Activated naive CD8-positive, alpha-beta T cell treated with anti-CD3 and anti-CD28 coated beads, Interleukin-2, amount 50 U/mL, for 24 hours (primary cell): ENCODE data around the gene TTLL9.
A peak's percentile ranks its signal among the peaks of the same experiment; 100 is the strongest.

ENCODE experiments used
- ATAC-seq: fragments of 150-1000 bp; cut with Tn5 transposase; one replicate; pipeline ENCODE4 v1.10.0; 2021
- DNase-seq: peaks from one replicate; pipeline ENCODE4 v3.0.0; 2021
- H3K27ac Mint-ChIP-seq: one replicate; pipeline ENCODE4 v1.8.0; 2021; ENCODE audit warnings: mild to moderate bottlenecking, mixed read lengths
- H3K27me3 Mint-ChIP-seq: one replicate; pipeline ENCODE4 v1.8.0; 2021; ENCODE audit warnings: mixed read lengths
- H3K36me3 Mint-ChIP-seq: one replicate; pipeline ENCODE4 v1.8.0; 2021; ENCODE audit warnings: low read depth, mixed read lengths
- H3K4me1 Mint-ChIP-seq: one replicate; pipeline ENCODE4 v1.8.0; 2021; ENCODE audit warnings: mixed read lengths
- H3K4me3 Mint-ChIP-seq: one replicate; pipeline ENCODE4 v1.8.0; 2021; ENCODE audit warnings: mild to moderate bottlenecking, moderate library complexity, mixed read lengths
- H3K9me3 Mint-ChIP-seq: one replicate; pipeline ENCODE4 v1.8.0; 2021; ENCODE audit warnings: mixed read lengths

The TTLL9 gene

DNA sequence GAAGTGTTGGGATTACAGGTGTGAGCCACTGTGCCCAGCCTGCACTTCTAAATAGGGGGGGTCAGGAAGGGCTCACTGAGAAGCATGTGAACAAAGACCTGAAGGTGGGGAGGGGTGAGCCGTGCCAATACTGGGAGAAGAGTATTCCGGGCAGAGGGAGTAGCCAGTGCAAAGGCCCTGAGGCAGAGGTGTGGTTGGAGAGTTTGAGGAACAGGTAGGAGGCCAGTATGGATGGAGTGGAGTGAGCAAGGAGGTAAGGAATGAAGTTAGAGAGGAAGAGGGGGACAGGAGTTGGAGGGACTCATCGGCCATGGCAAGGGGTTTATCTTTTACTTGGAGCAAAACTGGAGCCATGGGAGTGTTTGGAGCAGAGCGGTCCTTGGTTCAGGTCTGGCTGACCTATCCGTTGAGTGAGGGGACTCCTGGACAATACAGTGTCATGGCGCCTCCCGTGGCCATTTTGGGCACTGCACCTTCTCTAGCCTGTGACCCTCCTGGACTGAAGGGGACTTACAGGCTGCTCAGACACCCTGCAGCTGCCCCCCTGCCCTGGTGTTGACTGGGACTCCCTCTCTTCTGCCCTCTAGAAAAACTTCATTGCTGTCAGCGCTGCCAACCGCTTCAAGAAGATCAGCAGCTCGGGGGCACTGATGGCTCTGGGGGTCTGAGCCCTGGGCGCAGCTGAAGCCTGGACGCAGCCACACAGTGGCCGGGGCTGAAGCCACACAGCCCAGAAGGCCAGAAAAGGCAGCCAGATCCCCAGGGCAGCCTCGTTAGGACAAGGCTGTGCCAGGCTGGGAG is 37.1 kb upstream of the TTLL9 start:
- DNase-seq (peak; percentile 77), ATAC-seq (no peak)
- Mint-ChIP-seq H3K27ac (no peak overlapping the region), H3K4me3 (no peak overlapping the region), H3K9me3 (no peaks in the 10 kb centered on the region), H3K4me1 (peaks cover 7% of the 10 kb centered on the region), H3K36me3 (no peaks in the 10 kb centered on the region), H3K27me3 (no peaks in the 10 kb centered on the region)

DNA sequence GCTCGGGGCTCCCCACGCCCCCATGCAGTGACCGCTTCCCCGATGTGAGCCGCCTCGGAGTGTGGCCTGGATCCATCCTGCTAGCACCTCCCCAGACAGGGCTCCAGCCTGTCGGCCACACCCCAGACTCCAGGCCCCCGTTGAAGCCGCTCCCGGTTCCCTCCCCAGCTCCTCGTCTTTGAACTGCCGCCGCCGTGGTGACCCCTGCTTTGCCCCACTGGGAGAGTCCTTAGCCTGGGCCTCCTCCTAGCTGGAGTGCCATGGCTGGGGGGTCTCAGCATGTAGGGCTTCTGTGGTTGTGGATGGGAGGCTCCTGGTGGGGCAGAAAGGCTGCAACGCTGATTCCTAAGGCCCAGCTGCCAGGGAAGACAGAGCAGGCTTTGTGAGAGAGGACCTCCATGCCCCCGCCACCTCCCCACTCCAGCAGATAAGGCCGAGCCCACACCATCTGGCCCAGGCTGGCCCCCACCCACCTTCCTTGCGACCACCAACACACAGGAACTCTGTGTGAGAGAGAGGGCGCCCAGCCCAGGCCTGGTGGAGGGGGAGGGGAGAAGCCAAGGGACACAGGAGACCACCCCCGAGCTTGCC is 36.4 kb upstream of the TTLL9 start:
- H3K36me3 Mint-ChIP-seq, result no peaks in the 10 kb centered on the region
- ATAC-seq (no peak), DNase-seq (no peak)
- H3K27ac Mint-ChIP-seq, result no peak overlapping the region
- no peaks in the 10 kb centered on the region for H3K27me3 Mint-ChIP-seq
- H3K9me3 Mint-ChIP-seq, result no peaks in the 10 kb centered on the region
- no peak overlapping the region for H3K4me3 Mint-ChIP-seq
- peaks cover 7% of the 10 kb centered on the region for H3K4me1 Mint-ChIP-seq

DNA sequence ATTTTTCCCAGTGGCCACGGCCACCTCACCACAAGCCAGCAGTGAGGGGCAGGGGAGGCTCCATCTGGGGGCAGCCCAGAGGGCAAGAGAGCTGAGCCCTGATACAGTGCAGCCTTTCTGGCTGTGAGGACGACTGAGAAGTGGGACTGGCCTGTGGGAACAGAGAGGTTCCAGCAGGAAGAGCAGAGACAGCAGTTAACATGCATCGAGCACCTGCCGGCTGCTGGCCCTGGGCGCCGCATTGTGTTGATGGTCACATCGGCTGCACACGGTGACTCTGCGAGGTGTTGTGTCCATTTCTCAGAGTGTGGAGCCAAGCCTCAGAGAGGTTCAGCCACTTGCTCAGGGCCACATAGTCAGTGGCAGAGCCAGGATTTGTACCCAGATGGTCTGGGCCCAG is 34.9 kb upstream of the TTLL9 start:
- Mint-ChIP-seq H3K4me3 (no peak overlapping the region), H3K27me3 (no peaks in the 10 kb centered on the region), H3K9me3 (no peaks in the 10 kb centered on the region), H3K27ac (no peak overlapping the region), H3K36me3 (no peaks in the 10 kb centered on the region), H3K4me1 (peaks cover 7% of the 10 kb centered on the region)
- DNase-seq (no peak), ATAC-seq (no peak)

DNA sequence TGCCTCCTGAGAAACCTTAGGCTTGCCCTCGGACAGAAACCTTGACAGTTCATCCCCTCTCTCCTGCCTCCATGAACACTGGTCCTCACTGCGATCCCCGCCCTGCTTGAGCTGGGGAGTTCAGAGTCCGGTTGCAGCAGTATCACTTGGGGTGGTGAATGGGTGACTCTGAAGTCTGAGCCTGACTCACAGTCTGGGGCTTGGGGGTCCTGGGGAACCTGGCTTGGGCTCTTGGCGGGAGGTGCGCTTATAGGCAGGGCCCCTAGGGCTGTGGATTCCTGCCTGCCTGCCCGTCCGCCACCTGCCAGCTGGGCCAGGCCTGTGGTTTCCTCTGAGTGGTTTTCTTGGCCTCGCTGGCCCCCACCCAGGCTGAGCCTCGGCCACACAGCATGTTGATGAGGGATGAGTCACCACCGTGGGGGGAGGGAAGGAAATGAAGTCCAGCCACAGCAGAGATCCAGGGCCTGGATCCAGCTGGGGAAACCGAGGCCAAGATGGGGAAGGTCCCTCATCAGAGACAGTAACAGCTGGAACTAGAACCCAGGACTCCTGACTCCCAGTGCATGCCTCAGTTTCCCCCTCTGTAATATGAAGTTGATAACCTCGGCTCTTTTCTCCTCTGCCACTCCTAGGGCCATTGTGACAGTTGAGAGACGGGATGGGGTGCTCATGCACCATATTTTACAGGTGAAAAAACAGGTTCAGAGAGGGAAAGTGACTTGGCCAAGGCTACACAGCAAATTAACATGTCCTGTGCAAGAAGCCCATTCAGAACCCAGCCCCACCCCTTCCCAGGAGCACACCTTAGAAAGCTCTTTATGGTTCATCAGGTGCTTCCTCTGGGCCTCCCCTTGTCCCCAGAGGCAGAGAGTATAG is 34.2 kb upstream of the TTLL9 start:
- Mint-ChIP-seq H3K9me3 (no peaks in the 10 kb centered on the region), H3K27ac (no peak overlapping the region), H3K4me3 (no peak overlapping the region), H3K4me1 (peaks cover 7% of the 10 kb centered on the region), H3K36me3 (no peaks in the 10 kb centered on the region), H3K27me3 (no peaks in the 10 kb centered on the region)
- peak; percentile 64 for ATAC-seq
- DNase-seq, result peak; percentile 51

DNA sequence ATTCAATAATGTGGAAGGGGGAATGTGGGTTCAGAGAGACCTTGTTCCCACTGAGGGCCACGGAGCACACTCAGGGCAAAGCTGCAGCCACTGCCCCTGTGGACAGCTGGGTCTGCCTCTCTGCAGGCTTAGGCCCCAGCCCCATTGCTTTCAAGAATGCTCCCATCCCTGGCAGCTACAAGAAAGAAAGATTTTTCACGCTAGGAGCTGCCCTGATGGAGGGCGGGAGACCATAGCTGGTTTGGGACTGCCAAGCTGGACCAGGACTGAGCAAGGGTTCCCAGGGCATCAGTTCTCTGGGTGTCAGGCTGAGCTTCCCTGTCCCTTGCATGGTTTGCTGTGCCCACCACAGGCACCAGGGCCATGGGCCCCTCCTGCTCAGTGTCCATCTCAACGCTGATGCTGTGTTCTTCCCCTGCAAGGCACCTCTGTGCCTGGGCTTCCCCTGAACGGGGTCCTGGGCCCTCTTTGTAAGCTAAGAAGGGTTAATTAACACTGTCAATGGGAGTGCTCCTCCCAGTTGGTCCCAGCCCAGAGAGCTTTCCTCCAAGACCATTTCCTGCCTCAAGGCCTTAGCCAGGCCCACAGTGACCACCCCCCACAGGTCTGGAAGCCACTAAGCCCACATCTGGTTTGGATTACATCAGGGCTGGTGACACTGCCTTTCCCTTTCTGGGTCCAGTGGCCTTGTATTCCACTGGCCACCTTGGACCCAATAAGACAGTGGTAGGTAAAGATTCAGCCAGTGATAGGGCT is 33.4 kb upstream of the TTLL9 start:
- H3K4me3 Mint-ChIP-seq, result no peak overlapping the region
- H3K9me3 Mint-ChIP-seq, result no peaks in the 10 kb centered on the region
- H3K36me3 Mint-ChIP-seq, result no peaks in the 10 kb centered on the region
- peaks cover 7% of the 10 kb centered on the region for H3K4me1 Mint-ChIP-seq
- H3K27ac Mint-ChIP-seq, result no peak overlapping the region
- H3K27me3 Mint-ChIP-seq, result no peaks in the 10 kb centered on the region
- ATAC-seq, result no peak
- DNase-seq, result no peak

DNA sequence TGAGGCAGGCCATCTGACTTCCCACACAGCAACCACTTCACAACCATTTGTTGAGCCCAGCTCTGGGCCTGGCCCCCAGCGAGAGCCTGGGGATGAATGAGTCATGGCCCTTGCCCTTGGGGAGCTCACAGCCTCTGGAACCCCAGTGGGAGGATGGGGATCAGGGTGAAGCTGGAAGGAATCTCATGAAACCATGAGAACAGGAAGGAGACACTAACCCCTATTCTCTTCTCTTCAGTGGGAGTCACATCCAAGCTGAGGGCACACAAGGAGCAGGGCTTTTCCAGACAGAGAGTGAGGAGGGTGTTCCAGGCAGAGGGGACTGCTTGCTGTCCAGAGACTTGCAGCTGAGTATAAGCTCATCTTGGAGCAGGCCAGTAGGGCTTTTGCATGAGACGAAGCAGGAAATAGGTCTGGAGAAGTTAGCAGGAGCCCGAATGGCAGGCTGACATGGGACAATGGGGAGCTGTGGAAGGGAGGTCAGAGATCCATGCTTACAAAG is 32.5 kb upstream of the TTLL9 start:
- H3K27me3 Mint-ChIP-seq, result no peaks in the 10 kb centered on the region
- no peak for DNase-seq
- no peak overlapping the region for H3K27ac Mint-ChIP-seq
- H3K4me1 Mint-ChIP-seq, result peaks cover 7% of the 10 kb centered on the region
- H3K36me3 Mint-ChIP-seq, result no peaks in the 10 kb centered on the region
- ATAC-seq, result no peak
- no peak overlapping the region for H3K4me3 Mint-ChIP-seq
- H3K9me3 Mint-ChIP-seq, result no peaks in the 10 kb centered on the region

DNA sequence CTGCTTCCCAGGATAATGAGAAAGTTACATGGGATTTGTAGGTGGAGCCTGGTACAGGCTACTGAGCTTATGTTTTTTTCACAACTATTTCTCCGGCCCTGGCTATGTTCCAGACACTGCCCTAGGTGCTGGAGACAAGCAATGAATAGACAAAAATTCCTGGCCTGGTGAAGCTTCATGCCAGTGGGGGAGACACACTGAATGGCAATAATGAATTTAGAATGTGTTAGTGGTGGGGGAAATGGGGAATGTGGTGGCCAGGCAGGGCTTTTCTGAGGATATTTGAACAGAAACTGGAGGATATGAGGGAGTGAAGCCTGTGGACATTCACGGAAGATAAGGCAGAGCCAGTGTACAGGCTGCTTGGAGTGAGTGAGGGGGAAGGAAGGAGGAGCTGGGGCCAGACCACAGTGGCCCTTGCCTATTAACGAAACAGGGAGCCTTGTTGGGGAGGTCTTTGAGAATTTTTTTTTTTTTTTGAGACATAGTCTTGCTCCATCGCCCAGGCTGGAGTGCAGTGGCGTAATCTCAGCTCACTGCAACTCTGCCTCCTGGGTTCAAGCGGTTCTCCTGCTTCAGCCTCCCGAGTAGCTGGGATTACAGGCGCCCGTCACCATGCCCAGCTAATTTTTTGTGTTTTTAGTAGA is 31.7 kb upstream of the TTLL9 start:
- no peak overlapping the region for H3K4me3 Mint-ChIP-seq
- H3K27me3 Mint-ChIP-seq, result no peaks in the 10 kb centered on the region
- no peaks in the 10 kb centered on the region for H3K9me3 Mint-ChIP-seq
- DNase-seq (no peak), ATAC-seq (no peak)
- H3K36me3 Mint-ChIP-seq, result no peaks in the 10 kb centered on the region
- H3K27ac Mint-ChIP-seq, result no peak overlapping the region
- H3K4me1 Mint-ChIP-seq, result peaks cover 7% of the 10 kb centered on the region

DNA sequence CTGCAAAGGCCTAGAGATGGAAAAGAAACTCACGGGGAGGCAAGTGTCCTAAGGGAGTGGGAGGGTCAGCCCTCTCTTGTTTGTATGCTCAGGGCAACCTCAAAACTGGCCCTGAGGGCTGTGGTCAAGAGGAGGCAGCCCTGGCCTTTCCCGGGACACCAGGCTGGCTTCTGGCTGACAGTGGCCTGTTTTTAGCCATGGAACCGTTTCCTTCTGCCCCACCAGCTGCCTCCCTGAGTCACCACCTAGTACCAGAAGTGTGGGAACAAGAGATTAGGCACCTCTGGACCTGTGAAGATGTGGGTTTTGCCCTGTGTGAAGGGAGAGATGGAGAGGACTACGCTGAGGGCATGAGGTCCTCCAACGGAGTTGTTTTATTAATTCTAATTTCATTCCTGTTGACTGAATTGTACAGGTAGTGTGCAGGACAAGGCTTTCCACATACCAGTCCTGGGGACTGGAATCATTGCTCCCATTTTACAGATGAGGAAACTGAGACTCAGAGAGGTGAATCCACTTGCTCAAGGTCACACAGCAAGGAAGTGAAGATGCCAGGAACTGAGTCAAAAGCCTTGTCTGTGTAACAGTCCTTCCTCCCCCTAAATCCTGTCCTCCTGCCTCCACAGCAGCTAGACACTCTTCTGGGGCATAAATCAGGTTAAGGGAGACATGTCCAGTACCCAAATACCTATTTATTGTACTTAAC is 30.5 kb upstream of the TTLL9 start:
- no peaks in the 10 kb centered on the region for H3K27me3 Mint-ChIP-seq
- ATAC-seq (no peak), DNase-seq (no peak)
- H3K36me3 Mint-ChIP-seq, result no peaks in the 10 kb centered on the region
- H3K27ac Mint-ChIP-seq, result no peak overlapping the region
- H3K9me3 Mint-ChIP-seq, result no peaks in the 10 kb centered on the region
- H3K4me3 Mint-ChIP-seq, result no peak overlapping the region
- peaks cover 7% of the 10 kb centered on the region for H3K4me1 Mint-ChIP-seq

DNA sequence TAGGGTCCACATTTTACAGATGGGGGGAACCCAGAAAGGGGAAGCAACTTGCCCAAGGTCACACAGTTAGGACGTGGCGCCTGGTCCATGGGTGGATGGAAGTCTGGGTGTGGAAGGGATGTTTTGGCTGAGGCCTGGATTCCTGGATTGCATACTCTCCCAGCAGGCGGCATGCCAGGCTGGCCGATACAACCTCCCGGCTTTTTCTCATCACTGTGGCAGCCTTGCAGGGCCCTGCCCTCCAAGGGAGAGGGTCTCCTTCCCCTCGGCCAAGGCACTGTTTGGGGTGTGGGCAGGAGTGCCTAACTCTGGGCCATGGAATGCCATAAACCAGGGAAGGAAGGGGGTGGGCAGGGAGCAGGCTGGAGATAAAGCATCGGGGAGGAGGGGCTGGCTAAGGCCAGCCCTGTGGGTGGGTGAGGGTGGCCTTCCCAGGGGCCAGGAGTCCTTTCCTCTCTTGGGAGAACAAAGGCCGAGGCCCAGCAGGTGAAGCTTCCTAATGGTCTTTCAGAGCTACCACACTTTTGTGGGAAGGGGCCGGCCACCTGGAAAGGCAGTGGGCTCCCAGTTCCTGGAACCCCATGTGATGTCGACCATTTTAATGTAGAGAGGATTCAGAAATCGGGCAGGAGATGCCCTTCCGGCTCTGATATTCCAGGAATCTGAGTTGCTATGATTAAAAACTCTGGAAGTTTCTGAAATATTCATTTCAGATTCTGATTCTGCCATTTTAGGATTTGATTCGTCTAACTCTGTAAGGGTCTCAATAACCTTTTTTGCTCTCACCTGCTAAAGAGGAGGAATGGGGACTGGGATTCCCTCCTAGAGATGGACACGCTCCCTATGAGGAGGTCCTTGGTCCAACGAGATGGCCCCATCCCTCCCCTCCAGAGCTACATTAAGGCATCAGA is 29.3 kb upstream of the TTLL9 start:
- Mint-ChIP-seq H3K4me3 (no peak overlapping the region), H3K27ac (no peak overlapping the region), H3K9me3 (no peaks in the 10 kb centered on the region), H3K36me3 (no peaks in the 10 kb centered on the region), H3K27me3 (no peaks in the 10 kb centered on the region), H3K4me1 (peaks cover 4% of the 10 kb centered on the region)
- ATAC-seq (no peak), DNase-seq (no peak)

DNA sequence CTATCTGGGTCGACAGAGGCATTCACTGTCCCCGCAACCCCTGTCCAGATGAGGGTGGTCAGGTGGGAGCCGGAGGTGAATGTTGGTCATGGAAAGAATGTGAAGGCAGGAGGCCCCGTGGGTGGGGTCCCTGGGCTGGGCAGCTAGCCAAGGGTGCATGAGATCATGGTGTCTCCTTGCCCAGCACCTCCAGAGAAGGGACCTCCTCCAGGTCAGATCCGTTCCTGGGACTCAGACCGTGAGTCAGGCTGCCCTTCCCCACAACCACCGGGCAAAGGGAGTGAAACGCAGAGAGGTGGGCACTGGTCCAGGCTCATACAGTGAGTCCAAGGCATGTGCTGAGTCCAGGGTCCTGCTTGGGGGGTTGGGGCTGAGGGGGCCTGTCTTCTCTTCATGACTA is 28.5 kb upstream of the TTLL9 start:
- Mint-ChIP-seq H3K36me3 (no peaks in the 10 kb centered on the region), H3K9me3 (no peaks in the 10 kb centered on the region), H3K4me1 (no peaks in the 10 kb centered on the region), H3K27me3 (peaks cover 1% of the 10 kb centered on the region), H3K4me3 (no peak overlapping the region), H3K27ac (no peak overlapping the region)
- no peak for DNase-seq
- ATAC-seq, result no peak

DNA sequence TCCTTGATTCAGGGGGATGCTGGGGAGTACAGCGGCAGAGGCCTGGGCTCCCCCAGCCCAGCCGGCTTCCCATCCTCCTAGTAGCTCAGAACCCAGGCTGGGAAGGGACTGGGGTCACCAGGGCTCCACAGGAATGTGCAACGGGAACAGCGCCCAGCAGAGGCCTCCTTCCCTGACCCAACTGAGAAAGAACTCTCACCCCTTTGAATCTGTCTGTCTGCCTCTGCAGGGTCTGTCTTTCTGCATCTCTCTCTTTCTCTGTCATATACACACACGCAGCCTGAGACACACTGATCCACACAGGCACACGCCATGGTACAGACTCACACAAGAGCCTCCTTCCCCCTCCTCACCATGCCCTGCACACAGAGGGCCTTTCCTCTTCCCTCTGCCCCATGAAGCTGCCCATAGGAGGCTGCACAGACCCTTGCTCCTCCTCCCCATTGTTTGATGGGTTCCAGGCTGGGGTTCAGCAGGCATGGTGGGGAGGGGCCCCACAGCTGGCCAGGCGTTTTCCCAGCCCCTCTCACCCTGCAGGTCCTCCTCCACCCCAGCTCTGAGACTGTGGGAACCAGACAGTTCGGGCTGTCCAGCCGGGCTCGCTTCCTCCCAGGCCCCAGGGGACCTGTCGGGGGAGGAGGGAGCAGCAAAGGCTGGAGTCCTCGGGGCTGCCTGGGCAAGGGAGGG is 27.8 kb upstream of the TTLL9 start:
- DNase-seq, result no peak
- H3K36me3 Mint-ChIP-seq, result no peaks in the 10 kb centered on the region
- H3K9me3 Mint-ChIP-seq, result no peaks in the 10 kb centered on the region
- H3K4me3 Mint-ChIP-seq, result no peak overlapping the region
- H3K4me1 Mint-ChIP-seq, result no peaks in the 10 kb centered on the region
- no peak overlapping the region for H3K27ac Mint-ChIP-seq
- H3K27me3 Mint-ChIP-seq, result peaks cover 1% of the 10 kb centered on the region
- ATAC-seq, result no peak

DNA sequence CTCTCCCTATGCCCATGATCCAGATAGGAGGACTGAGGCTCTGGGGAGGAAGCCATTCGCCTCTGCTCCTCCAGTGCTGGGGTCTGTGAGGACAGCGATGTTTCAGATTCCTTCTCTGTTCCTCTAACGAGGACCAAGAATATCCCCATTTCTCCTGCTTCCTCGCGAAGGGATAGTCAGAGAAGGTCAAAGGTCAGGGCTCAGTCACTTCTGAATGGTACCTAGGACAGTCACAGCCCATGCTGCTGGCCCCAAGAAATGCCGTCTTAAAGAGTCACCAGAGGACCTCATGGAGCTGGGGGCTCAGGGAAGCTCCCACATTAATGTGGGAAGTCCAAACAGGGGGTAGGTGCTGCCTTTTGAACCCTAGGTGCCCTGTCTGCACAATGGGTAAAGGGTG is 27.1 kb upstream of the TTLL9 start:
- DNase-seq, result no peak
- ATAC-seq, result no peak
- H3K9me3 Mint-ChIP-seq, result no peaks in the 10 kb centered on the region

More for the DNA sequence above, 27.1 kb upstream of the TTLL9 start:
- Mint-ChIP-seq H3K36me3 (no peaks in the 10 kb centered on the region), H3K4me3 (no peak overlapping the region), H3K4me1 (no peaks in the 10 kb centered on the region), H3K27me3 (peaks cover 1% of the 10 kb centered on the region), H3K27ac (no peak overlapping the region)
